HG02588 (cell line): ENCODE results near the gene ARHGAP28.
"Not testable (repeated sequence)": the region's sequence is repeated elsewhere in the genome, so short reads cannot be mapped to it uniquely, and the experiment has no call there.

Experiments
- ATAC-seq: cut with Tn5 transposase; IDR thresholded peaks from one replicate; pipeline ENCODE4 v1.9.1; 2021; ENCODE audit warnings: mild to moderate bottlenecking, moderate library complexity; ENCODE audit not compliant: unreplicated experiment

ARHGAP28 gene

DNA sequence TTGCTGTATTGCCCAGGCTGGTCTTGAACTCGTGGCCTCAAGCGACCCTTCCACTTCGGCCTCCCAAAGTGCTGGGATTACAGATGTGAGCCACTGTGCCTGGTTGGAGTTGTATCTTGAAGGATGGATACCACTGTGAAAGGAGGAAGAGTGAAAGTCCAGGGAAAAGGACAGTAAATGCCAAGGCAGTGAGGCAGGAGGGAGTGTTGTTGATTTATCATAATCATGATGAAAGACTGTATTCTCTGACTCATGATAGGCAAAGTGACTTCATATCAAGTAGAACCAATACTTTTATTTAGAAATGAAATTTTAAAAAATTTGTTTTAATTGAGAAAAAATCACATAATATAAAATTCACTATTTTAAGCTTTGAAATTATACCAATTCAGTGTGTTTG lies 162.3 kb downstream of the ARHGAP28 start:
- no peak for ATAC-seq

DNA sequence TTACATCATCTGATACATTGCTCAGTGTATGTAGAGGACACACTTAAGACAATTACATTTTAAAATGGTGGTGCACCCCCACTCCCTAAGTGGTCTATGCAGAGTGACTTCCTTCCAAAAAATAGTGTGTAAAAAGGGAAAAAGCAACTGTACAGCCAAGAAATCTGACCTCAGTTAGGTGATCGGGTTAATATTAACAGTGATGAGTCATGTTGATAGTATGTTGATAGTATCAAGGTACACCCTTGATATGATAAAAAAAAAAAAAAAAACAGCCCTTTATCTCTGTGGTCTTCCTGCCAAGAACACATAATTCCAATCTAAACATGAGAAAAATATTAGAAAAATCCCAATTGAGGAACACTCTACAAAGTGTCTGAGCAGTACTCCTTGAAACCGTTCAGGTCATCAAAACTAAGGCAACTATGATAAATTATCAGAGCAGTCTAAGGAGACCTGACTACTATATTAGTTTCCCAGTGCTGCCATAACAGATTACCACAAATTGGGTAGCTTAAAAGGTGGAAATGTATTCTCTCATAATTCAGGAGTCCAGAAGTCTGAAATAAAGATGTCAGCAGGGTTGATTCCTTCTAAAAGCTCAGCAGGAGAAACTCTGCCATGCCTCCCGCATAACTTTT lies 171.9 kb downstream of the ARHGAP28 start:
- no peak for ATAC-seq

DNA sequence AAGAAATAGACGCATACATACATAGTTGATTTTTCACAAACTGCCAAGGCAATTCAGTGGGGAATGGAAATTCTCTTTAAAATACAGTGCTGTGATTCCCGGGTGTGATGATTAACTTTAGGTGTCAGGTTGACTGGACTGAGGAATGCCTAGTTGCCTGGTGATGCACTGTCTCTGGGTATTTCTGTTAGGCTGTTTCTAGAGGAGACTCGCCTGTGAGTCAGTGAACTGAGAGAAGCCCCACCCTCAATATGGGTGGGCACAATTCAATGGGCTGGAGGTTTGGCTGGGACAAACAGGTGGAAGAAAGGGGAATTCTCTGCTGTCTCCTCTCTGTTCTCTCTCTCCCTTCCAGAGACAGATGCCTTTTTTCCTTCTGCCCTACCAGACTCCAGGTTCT lies 187.6 kb downstream of the ARHGAP28 start:
- ATAC-seq: no peak

DNA sequence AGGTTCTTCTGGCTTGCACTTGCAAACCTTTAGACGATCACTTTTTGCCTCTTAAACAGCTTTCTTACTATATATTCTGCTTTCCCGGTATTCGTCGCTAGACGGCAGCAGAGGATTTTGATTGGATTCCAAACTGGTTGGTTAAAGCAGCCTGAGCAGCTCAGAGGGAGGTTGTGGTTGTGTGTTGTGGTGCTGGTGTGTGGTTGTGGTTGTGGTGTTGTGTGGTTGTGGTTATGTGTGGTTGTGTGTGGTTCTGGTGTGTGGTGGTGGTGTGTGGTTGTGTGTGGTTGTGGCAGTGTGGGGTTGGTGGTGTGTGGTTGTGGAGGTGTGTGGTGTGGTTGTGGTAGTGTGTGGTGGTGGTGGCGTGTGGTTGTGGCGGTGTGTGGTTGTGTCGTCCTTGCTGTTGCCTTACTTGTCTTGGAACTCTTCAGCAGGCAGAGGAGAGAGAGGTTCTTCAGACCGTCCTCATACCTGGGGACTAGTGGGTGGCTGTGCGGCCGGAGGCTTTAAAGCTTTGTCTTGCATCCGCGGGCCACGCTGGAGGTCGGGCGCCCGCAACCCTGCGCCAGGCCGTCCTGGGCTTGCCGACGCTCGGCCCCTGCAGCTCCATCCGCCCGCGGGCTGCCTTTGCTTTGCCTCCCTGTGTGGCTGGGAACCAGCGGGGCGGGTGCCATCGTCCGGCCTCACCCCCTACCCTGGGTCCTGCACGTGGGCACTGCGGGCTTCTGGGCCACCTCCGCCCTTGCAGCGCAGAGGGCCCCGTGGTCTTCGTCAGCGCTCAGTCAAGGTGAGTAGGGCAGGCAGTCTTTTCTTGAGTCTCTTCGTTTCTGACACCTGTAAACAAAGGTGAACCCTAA lies 190.8 kb downstream of the ARHGAP28 start:
- ATAC-seq: no peak

DNA sequence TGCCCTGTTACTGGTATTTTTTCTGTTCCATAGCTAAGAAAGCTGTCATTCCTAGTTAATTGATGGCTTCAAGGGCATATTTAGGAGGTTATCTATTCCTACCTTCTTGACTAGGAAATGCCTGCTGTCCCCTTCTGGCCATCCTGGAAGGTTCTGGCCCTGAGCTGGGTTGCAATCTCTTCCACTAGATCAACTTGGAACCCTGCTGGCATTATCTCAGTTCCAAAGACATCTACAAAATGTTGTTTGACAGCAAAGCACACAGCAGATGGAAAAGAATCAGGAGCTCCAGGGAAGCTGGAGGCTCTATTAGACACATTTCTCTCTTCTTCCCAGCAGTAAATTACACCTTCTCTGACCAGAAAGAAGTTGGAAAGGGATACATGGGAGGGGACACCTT lies 192.1 kb downstream of the ARHGAP28 start:
- no peak for ATAC-seq

DNA sequence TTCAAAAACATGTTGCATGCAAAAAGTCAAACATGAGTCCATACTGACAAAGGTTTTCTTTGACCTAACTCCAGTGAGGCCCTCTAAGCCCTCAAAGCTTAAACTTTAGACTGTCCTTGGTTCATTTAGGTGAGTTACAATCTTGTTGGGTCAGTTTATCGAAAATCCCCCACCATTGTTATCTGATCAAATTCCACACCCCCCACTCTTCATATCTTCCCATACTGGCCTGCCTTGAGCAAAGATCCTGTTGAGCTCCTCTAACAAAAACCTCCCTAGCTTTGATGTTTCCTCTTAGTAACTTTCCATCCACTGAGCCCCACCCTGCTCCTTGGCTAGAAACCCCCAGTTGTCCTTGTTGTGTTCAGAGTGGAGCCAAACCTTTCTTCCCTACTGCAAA lies 193.7 kb downstream of the ARHGAP28 start:
- ATAC-seq: no peak

DNA sequence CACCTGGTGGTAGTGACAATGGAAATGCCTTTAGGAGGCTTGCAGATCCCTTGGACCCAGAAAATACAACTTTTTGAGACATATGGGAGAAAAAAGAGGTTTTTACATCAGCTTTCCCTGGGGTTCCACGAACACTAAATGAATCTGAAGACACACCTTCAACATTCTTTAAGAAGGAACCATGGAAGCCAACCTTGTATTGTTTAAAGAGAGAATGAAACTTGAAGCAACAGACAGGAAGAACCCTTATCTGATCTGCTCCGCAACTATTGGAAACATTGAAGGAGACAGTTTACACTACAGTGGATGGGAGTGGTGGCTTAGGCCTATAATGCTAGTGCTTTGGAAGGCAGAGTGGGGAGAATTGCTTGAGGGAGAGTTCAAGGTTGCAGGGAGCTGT lies 197.6 kb downstream of the ARHGAP28 start:
- ATAC-seq: no peak

DNA sequence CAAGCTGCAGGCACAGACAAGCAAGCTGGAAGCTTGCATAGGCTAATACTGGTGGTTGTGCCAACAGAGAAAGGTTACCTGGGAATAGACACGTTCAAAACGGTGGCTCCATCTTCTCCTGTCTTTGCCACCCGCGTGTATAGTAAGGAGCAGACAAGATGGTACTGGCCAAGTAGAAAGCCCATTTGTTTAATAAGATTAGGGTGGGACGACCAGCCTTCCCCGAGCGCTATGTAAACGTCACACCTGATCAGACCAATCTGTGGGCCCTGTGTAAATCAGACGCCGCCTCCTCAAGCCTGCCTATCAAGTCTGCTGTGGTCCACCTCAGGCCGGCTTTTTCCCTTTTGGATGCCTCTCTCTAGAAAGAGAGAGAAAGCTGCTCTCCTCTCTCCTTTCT lies 198.8 kb downstream of the ARHGAP28 start:
- ATAC-seq: no peak

DNA sequence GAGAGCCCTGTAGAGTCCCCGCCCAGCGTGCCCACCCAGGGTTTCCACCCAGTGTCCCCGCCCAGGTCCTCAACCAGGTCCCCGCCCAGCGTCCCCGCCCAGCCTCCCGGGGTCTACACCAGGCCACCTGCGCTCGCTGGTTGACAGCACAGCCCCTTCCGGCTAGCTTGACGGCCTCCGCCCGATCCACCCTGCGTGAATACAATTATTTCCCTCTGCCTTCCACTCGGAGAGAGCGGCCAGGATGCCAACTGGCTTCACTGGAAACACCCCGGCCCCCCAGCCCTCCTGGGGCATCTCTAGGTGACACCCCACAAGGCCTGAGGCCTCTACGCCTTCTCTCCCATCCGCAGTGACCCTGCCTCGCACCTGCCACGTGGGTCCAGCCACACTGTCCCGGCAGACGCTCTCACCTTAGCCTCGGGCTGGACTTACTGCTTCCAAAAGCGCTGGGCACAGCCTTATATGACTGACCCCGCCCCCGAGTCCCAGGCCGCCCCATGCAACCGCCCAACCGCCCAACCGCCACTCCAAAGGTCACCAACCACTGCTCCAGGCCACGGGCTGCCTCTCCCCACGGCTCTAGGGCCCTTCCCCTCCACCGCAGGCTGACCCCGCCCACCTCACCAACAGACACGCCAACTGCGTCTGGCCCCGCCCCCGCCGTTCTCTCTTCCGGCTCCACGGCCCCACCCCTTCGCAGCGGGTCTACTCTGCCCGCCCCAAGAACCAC lies 200.0 kb downstream of the ARHGAP28 start:
- no peak for ATAC-seq

DNA sequence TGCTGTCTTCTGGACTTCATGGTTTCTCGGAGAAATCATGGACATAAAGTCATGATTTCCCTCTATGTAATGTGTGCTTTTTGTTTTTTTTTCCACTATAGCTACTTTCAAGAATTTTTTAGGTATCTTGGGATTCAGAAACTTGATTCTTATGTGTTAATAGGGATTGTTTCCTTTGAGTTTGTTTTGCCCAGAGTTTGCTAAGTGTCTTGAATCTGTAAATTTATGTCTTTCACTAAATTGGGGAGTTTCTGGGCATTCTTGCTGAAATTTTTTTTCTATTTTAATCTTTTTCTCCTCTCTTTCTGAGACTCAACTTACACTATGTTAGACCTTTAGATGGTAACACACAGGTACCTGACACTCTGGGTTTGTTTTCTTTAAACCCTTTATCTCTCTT lies 205.3 kb downstream of the ARHGAP28 start:
- no peak for ATAC-seq

DNA sequence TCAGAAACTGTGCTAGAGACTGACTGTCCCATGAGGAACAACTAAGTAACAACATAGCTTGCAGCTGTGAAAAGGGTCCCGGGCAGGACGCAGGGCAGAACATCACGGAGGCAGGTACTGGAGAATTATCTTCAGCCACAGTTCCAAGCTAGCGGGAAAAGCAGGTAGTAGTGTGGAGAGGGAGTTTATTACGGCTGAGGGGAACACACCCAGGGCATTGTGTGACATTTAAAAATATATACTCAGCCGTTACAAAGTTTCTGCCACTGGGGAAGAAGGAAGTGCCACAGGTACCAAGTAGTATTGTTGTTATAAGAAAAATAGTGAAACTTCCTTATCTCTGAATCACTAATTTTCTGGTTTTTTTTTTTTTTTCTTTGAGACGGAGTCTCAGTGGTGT lies 208.5 kb downstream of the ARHGAP28 start:
- ATAC-seq: no peak

DNA sequence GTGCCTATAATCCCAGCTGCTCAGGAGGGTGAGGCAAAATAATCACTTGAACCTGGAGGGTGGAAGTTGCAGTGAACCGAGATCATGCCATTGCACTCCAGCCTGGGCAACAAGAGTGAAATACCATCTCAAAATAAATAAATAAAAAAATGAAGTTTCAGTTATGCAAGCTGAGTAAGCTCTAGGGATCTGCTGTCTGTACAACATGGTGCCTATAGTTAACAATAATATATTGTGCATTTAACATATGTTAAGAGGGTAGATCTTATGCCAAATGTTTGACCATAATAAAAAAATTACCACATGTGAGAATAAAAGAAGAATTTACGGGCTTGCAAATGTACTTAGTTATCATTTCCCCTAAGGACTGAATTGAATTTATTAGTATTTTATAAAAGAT lies 208.9 kb downstream of the ARHGAP28 start:
- not testable (repeated sequence) for ATAC-seq

DNA sequence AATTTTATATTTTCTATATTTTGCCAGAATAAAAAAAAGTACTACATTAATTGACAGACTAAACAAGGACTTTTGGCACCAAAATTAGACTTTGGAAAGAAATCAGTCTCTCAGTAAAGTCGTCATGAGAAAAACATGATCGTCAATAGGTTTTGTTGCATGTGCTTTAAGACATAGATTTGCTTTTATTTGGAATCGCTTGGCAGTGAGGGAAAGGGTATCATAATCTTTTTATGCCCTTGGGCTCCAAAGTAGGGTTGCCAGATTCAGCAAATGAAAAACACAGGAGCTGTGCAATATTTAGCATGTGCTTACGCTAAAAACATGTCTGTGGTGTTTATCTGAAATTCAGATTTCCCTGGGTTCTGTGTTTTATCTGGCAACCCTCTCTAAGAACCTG lies 210.5 kb downstream of the ARHGAP28 start:
- no peak for ATAC-seq

DNA sequence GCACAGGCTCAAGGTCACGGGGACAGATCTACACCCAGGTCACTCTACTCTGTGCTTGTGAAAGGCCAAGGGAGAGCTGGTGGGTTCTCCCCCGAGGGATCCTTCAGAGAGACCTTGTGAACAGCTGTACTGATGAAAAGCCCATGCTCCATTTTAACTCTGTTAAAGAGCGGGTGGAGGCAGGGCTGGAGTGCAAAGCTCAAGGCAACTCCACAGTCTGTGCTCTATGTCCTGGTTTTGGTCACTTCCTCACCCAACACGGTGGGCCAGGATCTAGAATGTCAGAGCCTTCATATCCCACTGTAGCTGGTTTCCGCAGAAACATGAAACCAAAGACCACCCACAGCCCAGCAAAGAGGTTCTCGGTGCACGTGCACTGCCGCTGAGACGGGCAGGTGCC lies 210.9 kb downstream of the ARHGAP28 start:
- no peak for ATAC-seq

DNA sequence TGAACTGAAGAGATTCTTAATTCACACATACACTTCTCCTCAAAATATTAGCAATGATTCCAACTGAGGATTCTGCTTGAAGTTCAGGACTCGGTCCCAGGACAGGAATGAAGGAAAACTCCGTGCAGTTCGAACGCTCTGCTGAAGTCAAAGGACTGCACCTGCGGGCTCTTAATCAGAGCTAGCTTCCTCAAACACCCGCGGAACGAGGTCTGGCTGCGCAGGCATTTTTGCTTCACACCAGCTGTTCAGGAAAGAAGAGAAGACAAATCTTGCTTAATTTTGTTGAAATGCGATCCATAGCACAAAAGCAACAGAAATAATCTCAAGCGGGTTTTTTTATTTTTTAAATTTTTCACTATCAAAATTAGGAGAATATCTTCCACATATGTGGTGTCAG lies 212.5 kb downstream of the ARHGAP28 start:
- ATAC-seq: no peak

DNA sequence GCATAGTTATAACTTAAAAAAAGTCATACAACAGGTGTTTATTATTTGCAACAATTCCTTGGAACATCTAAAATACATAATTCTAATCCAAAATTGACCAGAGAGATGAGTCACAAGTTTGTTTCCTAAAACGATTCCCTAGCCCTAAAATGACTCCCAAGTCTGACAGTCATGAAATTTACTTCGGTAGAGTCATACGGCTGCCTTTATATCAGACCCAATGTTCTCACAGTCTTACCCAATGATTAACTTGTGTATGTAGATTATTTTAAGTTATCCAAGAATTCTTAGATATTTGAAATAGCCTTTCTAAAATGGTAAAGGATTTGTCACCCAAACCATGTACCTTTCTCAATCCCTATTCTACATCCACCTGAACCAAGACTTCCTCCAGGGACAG lies 213.2 kb downstream of the ARHGAP28 start:
- no peak for ATAC-seq

DNA sequence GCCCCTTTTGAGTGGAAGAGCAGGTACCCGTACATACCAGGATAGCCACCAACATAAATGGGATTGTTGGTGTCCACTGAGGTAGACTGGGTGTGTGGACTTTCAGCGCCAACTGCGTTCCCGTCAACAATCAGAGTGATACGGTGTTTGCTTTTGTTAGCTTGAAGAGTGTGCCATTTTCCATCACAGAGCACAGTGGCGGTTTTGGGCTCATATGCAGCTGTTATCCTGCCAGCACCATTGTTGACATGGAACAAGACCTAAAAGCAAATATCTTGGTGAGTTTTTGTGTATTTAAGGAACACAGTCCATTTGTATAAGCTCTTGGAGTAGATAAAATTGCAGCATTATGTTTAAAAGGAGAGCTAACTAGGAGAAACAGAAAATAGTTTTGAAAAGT lies 213.6 kb downstream of the ARHGAP28 start:
- ATAC-seq: no peak

DNA sequence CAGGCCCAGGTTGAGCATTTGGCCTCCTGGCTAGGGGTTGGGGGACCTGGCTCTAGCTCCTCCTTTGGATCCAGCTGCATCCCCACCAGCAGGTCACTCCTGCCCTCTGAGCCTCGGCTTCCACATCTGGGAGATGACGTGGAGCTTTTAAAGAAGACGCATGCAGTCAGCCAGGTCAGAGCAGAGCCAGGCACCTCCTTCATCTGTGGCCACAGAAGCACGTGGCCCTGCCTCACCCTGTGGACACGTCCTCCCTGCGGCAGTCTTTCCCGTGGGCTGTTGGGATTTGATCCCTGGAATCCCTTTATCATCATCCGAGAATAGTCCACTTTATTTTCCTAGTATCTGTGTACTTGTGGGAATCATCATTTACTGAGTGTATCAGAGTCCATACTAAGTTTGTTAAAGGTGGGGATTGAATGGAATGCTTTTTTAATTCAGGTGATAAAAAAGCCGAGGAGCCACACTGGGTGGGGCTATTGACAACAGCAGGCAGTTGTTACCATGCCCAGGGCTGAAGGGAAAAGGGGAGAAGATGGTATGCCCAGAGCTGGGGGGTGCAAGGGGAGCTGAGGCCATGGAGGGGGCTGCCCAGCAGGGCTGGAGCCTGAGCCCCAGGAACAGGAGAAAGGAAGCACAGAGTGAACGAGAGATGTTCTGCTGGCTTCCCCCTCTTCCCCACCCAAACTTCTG lies 218.0 kb downstream of the ARHGAP28 start:
- no peak for ATAC-seq

DNA sequence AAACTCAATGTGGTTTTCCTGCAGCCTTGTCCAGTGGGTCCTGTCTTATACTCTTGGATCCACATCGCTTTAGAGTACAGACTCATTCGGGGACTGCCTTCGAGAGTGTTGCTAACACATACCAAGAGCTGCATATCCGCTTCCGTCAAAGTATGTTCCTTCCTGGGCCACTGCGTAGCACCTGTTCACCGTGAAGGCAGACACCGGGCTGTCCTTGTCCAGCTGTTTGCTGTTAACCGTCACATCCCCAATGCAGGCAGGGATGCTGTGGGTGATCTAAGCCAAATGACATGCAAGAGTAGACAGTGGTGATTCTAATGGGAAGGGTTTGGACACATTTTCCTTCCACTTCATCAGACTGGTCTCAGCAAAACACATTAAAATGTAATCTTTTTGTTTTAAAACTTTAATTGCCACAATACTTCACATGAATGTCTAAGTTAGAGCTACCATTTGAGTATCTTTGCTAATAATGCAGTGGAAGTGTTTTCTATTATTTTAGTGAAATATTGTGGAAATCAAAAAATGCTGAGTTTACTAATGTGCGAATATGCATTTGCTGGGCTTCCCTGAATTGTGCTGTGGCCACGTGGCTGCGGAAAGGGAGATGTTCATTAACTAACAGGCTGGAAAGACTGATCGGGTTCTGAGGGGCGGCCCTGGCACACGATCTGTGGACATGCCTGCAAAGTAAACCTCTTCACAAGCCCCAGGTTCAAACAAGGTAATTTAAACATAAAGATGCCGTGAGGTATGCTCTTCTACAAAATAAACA lies 219.0 kb downstream of the ARHGAP28 start:
- no peak for ATAC-seq

DNA sequence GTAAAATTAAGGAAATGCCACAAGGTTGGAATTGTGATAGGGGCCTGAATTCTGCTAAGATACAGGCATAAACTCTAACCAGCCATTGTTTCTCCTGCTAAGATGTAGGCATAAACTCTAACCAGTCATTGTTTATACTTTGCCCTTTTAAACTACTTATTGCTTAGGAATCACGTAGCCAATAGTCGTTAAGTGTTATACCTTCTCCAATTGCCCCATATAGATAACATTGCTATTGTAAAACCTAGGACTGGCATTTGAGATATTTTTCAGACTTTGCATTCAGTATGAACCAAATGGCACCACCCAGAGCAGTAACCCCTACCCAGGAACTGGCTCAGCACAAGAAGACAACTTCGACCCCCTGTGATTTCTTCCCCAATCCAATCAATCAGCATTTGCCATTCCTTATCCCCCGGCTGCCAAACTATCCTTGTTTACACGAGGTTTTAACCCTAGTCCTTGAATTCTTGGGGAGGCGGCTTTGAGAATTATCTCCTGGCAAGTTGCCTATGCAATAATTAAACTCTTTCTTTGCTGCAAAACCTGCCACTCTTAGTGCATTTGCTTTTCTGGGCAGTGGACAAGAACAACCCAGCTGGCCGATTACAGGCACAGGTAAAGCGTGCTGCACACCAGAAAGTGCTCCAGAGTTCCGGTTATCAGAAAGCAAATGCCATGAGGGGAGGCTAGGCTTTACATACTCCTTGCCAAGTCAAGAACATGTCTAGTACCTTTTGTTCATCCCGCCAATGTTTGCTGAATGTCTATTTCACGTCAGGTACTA lies 220.5 kb downstream of the ARHGAP28 start:
- ATAC-seq: no peak
